Thoracic aorta (tissue), 2 donors: ENCODE data around the gene UIMC1. TPM values are rescaled to one million over a fixed set of nuclear protein-coding genes. Genes with fewer than 3 reads are reported as not detected.

Source experiments
- ATAC-seq: fragments of 150-250 bp; one replicate; pipeline ENCODE4 v1.8.0; 2017; ENCODE audit warnings: low read depth; ENCODE audit not compliant: insufficient number of reproducible peaks, low FRiP score
- DNase-seq: peaks from one replicate; pipeline ENCODE4 v3.0.0-alpha.2; 2020; ENCODE audit warnings: low spot score
- H3K27ac ChIP-seq, 2 donors: fragments of 200-600 bp; sonication (generic); 1 replicate in 1 of 2; 2 replicates in 1 of 2; pipeline ENCODE4 v1.5.1; 2016; ENCODE audit warnings: mild to moderate bottlenecking in 2 of 2, moderate library complexity in 2 of 2
- H3K27me3 ChIP-seq: fragments of 200-600 bp; sonication (generic); replicated peaks from 2 replicates; pipeline ENCODE4 v1.6.0; 2016; ENCODE audit warnings: mild to moderate bottlenecking; ENCODE audit not compliant: insufficient read depth
- H3K36me3 ChIP-seq: fragments of 200-600 bp; sonication (generic); one replicate; pipeline ENCODE4 v1.5.1; 2016
- H3K4me1 ChIP-seq, 2 donors: fragments of 200-600 bp; sonication (generic); 1 replicate in 1 of 2; 2 replicates in 1 of 2; pipeline versions ENCODE4 v1.5.1 to v1.6.0; 2016; ENCODE audit warnings: low read depth in 2 of 2, mild to moderate bottlenecking in 1 of 2; ENCODE audit not compliant: control insufficient read depth in 1 of 2
- H3K4me3 ChIP-seq: fragments of 200-600 bp; sonication (generic); 2 replicates; pipeline ENCODE4 v1.5.1; 2016; ENCODE audit warnings: mild to moderate bottlenecking
- H3K9me3 ChIP-seq: fragments of 200-600 bp; sonication (generic); 2 replicates; pipeline ENCODE4 v1.5.1; 2016
- CTCF ChIP-seq: fragments of 200-600 bp; sonication (generic); IDR thresholded peaks from one replicate; pipeline ENCODE4 v1.5.1; 2019; ENCODE audit warnings: antibody characterized with exemption
- total RNA-seq, 2 donors: library from RNA; depleted of rRNA; stranded (reverse); fragments of >200 nt; gene quantifications; one replicate each; pipeline versions ENCODE4 v1.1.0 to v1.2.3, GENCODE V29; 2016

UIMC1 gene
- total RNA-seq, 2 donors from 2014 or later: 27.3 to 40.9 TPM

- no peaks in the 10 kb centered on the region for H3K36me3 ChIP-seq
- no peak for DNase-seq
- H3K27ac ChIP-seq: no peak overlapping the region
- ATAC-seq: no peak
- no peaks in the 10 kb centered on the region for H3K27me3 ChIP-seq
- H3K9me3 ChIP-seq: no peaks in the 10 kb centered on the region
- no peaks in the 10 kb centered on the region for H3K4me1 ChIP-seq
- H3K4me3 ChIP-seq: no peak overlapping the region
- no peak for TF ChIP-seq CTCF
Measured at GRCh38 chr5:176878906-176879662, 127.5 kb downstream of the UIMC1 start.

GRCh38 chr5:176878463-176878862 lies 128.1 kb downstream of the UIMC1 start:
- Histone ChIP-seq H3K27ac (no peak overlapping the region), H3K36me3 (no peaks in the 10 kb centered on the region), H3K4me1 (no peaks in the 10 kb centered on the region), H3K9me3 (no peaks in the 10 kb centered on the region), H3K27me3 (no peaks in the 10 kb centered on the region), H3K4me3 (no peak overlapping the region)
- ATAC-seq: no peak
- no peak for TF ChIP-seq CTCF
- DNase-seq: no peak

- DNase-seq: no peak
- Histone ChIP-seq H3K4me3 (no peak overlapping the region), H3K36me3 (no peaks in the 10 kb centered on the region)
Measured at GRCh38 chr5:176877793-176878331, 128.7 kb downstream of the UIMC1 start.

GRCh38 chr5:176876506-176877431 lies 129.8 kb downstream of the UIMC1 start:
- H3K27me3 ChIP-seq: no peaks in the 10 kb centered on the region
- DNase-seq: no peak

More at GRCh38 chr5:176877793-176878331, 128.7 kb downstream of the UIMC1 start:
- H3K4me1 ChIP-seq: no peaks in the 10 kb centered on the region
- H3K27ac ChIP-seq: no peak overlapping the region
- no peak for ATAC-seq
- no peaks in the 10 kb centered on the region for H3K9me3 ChIP-seq
- no peaks in the 10 kb centered on the region for H3K27me3 ChIP-seq
- no peak for TF ChIP-seq CTCF

More at GRCh38 chr5:176876506-176877431, 129.8 kb downstream of the UIMC1 start:
- no peaks in the 10 kb centered on the region for H3K4me1 ChIP-seq
- no peaks in the 10 kb centered on the region for H3K36me3 ChIP-seq
- ATAC-seq: no peak
- no peaks in the 10 kb centered on the region for H3K9me3 ChIP-seq
- H3K27ac ChIP-seq: no peak overlapping the region
- TF ChIP-seq CTCF: no peak
- no peak overlapping the region for H3K4me3 ChIP-seq
